ENCODE data around the gene TXNL4A.
"Not testable (repeated sequence)": the region's sequence is repeated elsewhere in the genome, so short reads cannot be mapped to it uniquely, and the experiment has no call there.

Gene TXNL4A, protein sequence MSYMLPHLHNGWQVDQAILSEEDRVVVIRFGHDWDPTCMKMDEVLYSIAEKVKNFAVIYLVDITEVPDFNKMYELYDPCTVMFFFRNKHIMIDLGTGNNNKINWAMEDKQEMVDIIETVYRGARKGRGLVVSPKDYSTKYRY

DNA sequence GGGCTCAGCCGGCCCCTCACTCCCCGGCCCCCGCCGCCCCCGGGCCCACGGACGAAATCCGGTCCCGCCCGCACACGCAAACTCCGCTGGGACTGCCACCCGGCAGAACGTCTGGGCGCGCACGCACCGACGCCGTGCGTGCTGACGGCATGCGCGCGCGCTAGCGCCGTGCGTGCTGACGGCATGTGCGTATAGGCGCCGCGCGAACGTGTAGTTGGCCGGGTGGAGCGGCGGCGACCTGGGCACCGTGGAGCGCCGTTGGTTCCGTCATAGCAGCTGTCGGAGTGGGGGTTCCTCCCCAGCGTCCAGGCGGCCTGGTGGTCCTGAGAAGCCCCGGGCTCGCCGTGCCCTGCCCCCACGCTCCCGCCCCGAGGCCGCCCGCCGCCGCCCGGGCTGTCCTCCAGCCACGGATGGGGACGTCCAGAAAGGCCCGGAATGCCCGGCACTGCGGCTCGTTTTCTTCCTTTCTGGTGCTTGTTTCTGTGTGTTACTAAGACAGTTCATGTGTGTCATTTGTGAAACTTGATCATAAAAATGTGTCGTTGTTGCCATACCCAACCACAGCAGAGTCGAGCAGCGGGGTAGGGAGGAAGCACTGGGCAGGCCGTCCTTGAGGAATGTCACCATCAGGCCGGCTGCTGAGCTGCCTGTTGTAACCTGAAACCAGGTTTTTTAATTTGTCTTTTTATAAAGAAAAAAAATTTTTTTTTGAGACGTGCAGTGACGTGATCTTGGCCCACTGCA, at the start of gene TXNL4A:
TSS of gene TXNL4A (minus strand) at position 113 of the 744 bp plus-strand sequence. CDS start 171 bp downstream, outside the sequence.
- DNase-seq = peak; percentile 64

DNA sequence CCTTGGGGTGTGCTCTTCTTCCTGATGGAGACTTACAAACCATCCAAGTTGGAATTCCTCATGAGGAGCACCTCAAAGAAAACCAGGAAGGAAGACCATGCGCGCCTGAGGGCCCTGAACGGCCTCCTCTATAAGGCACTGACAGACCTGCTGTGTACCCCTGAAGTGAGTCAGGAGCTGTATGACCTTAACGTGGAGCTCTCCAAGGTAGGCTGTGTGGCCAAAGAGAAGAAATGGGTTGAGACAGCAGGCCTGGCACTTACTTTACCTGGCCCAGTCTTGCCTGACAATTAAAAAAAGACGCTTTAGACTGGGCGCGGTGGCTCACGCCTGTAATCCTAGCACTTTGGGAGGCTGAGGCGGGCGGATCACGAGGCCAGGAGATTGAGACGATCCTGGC, 48.9 kb upstream of the TXNL4A start:
- DNase-seq = no peak

DNA sequence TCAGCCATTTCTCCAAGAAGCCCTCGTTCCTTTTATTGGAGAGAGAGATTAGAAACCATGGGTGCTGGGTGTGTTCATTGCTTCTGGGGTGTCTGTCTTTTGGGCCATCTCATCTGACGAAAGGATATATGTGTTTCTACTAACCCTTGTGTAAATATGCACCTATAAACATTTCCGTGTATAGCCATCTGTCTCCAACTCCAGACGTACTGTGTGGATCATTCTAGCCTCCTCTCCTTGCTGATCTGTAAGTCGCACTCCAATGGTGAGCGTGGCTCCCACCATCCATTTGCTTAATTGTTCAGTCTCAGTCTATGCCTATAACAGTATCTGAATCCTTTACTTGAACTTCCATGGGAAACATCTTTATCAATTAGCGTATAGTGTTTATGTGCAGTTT, 47.6 kb upstream of the TXNL4A start:
- DNase-seq = no peak

DNA sequence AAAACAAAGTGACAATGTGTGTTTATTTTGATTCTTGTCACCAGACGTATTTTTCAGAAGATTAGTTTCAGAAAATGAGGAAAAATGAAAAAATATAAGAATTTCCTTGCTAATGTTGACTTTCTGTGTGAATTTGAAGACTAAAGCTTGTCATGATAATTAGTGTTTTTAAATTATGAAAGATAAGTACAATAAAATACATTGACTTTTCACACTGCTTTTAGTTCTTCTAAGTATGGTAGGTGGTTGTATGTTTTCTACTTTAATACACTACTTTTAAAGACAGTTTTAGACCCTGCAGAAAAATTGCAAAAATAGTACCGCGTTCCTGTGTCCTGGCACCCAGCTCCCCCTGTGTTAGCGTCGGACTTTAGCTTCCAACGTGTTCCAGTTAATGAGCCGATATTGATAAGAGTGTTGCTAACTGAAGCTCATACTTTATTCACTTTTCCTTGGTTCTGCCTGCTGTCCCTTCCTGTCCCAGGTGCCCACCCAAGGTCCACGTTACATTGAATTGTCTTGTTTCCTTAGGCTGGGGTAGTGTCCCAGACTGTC, 46.6 kb upstream of the TXNL4A start:
- DNase-seq = no peak

DNA sequence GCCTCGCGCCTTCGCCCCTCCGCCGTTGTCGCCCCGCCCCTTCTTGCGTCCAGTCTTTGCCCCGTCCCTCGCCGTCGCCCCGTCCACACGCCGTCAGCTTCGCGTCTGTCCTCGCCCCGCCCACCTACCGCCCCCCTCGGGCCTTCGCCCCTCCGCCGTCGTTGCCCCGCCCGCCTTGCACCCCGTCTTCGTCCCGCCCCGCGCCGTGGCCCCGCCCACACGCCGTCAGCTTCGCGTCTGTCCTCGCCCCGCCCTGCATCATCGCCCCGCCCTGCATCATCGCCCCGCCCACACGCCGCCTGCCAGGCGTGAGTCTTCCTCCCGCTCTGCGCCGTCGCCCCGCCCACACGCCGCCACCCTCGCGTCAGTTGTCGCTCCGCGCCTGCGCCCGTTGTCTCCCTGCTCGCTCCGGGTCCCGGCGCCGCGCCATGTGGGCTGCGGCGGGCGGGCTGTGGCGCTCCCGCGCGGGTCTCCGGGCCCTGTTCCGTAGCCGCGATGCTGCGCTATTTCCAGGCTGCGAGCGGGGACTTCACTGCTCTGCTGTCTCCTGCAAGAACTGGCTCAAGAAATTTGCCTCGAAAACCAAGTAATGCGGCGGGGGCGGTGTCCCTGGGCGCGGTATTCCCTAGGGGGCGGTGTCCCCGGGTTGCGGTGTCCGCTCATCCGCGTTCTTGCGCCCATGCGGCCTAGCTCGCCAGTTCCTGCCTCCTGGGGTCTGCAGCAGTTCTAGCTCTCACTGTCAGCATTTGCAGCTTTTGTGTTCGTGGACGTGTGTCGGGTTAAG, 45.9 kb upstream of the TXNL4A start, which contains the start of gene RBFA:
TSS of gene RBFA (plus strand) at position 367 of the 784 bp plus-strand sequence. CDS start at position 429, 62 bp downstream.
- DNase-seq = peak; percentile 94

DNA sequence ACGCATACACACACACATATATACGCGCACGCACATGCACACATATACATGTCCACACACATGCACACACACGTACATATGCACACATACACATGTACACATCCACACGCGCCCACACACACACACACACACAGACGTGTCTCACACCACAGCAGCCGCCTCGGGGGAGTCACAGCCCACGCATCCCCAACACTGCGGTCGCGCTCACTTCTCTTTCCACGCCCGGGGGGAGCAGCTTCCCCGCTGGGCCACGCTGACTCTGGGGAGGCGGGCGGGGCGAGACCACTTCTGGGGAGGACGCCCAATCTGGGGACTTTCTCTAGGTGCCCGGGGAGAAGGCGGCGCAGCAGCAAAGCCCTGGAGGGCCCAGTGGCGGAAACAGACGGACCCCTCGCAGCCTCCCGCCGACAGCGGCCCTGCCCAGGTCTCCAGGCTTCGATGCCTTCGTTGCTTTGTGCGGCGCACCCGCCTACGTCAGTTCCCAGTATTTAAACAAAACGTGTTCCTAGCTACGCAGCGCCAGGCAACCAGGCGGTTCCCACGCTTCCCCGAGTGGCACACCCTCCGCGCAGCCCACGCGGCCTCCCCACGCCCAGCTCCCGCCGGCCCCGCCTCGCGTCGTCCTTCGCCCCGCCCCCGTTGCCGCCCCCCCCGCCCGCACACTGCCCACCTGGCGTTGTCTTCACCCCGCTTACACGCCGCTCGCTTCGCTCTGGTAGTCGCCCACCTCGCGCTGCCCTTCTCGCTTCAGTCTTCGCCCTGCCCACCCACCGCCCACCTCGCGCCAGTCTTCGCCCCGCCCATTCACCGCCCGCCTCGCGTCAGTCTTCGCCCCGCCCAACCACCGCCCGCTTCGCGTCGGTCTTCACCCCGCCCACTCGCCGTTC, 45.1 kb upstream of the TXNL4A start:
- no peak for DNase-seq

DNA sequence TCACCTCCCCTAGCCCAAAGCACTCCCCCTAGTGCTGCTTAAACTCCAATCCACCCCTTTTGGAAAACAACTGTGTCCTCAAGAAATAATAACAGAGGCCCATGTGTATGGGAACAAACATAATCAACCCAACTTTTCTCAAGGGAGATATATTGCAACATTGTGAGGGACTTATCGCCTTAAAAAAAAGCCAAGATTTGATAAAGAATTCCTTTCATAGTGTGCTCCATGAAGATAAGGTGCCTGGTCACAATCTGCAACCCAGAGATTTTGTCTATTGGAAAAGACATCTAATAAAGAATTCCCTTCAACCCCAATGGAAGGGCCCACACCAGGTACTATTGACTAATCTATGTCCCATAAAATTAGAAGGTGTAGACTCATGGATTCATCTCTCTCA, 41.3 kb upstream of the TXNL4A start:
- DNase-seq = no peak

DNA sequence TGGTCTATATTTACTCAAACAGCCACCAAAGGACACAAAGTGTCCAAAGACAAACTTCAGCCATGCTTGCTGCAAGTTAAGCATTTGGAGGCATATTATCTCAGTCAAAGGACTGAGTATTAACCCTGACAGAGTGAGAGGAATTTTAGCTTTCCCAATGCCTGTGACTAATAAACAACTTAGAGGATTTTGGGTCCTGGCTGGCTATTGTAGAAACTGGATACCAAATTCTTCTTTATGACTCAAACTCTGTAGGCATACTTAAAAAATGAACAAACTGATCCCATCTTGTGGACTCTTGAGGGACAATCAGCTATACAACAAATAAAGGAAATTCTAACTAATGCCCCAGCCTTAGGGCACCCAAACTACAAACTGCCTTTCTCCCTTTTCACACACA, 39.4 kb upstream of the TXNL4A start:
- not testable (repeated sequence) for DNase-seq

DNA sequence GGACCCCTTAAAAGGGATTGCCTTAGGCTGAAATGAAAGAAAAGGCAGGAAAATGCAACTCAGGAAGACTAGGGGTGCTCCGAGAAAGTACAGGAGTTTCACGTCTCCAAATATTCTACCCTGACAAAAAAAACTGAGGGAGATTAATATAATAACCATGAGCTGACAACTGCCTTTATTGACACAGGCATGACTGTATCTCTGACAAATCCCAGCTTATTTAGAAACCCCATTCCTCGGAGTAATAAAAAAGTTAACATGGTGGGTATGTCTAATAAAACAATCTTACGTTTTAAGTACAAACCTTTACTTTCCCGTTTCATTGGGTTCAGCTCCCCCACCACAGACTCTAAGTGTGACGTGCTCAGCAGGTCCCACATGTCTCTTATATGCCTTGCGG, 38.0 kb upstream of the TXNL4A start:
- DNase-seq = no peak

DNA sequence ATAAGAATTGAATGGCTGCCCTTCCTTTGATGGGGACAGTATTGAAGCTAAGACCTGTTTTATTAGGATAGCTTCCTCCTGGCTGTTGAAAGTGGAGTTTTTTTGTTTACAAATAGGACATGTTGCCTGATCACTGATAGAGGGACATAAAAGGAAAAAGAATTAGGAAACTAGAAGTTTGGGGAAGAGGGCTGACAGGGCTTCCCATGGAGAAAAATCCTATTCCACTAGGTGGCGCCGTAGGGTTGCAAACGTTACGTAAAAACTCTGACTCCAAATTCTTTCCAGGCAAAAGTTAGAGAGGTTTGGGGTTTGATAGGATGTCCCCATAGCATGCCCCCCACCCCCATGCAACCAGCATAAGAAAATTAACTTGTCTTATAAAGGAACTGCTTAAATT, 34.8 kb upstream of the TXNL4A start:
- no peak for DNase-seq

DNA sequence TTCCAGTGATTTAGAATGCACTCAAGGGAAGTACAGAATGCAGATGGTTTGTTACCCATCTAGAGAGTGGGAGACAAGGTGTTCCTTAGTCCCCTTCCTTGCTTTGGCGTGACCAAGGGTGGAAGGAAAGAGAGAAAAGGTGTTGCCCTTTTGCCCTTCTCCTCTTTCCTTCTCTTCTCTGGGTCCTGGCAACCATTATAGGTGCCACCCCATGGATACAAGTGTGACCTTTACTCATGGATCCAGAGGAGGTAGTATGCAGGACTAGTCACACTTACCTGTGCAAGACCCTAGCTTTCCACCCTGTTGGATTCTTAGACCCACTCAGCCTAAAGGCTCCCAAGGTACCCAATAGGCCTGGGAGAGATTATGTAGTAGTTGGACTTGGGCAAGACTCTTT, 34.2 kb upstream of the TXNL4A start:
- no peak for DNase-seq

DNA sequence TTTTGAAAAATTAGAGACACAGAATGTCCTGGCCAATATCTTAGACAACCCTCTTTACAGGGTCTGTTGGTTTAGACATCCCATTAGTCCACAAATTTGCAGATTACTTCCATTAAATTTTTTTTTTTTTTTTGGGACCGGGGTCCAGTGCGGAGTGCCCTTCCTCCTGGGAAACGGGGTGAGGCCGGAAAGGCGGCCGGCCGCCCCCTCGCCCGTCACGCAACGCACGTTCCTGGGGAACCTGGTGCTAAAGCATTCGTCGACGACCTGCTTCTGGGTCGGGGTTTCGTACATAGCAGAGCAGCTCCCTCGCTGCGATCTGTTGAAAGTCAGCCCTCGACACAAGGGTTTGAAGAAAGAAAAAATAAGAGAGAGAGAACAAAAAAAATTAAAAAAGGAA, 24.4 kb upstream of the TXNL4A start:
- no peak for DNase-seq

DNA sequence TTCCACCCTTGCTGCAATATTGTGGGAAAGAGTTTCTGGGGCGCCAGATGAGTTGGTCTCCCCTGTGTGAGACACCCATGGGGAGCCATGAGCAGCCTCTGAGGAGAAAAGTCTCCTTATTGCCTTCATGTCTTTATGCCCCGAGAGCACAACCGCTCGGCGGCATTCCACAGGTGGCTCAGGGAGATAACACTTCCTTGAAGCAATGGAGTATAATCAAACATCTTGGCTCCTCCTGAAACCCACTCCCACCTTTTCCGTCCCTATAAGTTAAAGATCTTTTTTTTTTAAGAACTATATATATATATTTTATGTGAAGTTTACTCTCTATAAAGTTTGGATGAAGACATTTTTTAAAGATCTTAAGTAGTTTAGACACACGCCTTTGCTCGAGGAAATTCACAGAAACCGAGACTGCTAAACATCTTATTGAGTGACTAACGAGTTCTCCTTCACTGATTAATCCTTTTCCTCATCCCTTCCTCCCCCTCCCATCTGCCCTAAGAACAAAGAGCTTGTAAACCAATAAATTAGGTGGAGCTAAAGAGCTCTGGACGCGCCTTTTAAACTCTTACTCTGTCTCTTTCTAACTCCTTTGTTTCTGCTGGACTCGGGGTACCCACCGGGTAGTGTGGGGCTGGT, 23.3 kb upstream of the TXNL4A start:
- DNase-seq = not testable (repeated sequence)

DNA sequence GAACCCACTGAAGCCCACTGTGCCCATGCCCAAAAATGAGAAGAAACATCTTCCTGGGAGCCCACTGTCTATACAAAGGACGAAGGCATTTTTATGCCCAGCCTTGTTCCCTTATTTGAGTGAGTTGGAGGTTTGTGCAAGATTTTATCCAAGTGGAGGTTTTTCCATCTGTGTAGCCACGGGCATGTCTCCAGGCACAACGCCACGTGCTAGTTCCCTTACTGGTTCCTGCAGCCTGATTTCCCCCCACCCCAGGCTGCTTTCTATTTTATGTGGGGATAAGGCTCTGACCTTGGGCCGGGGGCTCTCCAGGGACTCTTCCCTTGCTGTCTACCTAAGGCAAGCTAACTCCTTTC, 22.2 kb upstream of the TXNL4A start:
- no peak for DNase-seq

DNA sequence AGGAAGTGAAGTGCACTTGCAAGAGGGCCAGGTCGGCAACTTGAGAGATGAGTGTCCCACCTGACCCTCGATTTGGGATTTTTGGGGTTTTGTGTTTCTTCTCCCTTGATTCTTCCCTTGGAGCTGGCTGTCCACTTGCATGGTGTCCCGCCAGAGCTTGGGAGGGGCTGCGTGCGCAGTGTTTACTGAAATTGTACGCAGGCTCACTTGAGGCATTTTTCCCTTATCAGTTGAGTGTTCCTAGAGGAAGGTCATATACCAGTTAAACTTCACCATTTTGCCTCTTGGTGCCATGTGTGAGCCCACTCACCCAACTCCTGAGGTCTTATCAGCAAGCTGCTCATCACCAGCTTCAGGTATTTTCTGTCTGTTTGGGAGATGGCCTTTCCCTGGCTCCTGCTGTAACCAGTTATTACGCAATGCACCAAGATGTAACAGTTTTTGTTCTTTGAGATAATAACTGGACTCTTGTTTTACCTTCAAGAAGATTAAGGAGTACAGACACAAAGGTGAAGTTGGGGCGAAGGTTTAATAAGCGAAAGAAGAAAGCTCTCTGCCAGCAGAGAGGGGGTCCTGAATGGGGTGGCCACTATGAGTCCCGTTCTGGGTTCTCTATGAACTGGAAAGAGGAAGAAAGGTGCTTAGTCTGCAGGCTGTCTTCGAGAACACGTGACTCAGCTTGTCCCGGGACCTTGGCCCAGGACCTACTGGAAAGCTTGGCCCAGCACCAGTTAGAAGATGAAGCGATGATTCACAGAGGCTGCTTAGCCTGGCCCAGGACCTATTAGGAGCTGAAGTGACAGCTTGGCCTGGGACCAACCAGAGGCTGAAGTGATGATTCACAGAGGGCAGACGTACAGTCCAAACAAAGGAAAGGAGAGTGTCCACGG, 21.5 kb upstream of the TXNL4A start:
- DNase-seq = no peak

DNA sequence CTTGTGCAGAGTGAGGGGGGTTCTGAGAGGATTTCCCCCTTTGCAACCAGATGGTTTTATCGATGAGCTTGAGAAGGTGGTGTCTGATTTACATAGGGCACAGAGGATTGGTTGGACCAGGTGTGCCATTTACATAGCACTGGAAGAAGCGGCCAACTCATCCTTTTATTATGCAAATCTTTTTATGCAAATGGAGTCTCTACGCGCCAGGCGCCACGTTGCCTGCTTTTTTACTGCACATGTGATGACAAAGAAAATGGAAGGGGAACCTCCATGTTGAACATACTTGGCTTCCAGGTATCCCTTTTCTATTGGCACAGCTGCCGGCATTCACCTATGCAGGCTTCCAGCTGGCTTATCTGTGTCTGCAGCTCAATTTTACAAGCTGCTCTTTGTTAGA, 18.4 kb upstream of the TXNL4A start:
- DNase-seq = no peak

DNA sequence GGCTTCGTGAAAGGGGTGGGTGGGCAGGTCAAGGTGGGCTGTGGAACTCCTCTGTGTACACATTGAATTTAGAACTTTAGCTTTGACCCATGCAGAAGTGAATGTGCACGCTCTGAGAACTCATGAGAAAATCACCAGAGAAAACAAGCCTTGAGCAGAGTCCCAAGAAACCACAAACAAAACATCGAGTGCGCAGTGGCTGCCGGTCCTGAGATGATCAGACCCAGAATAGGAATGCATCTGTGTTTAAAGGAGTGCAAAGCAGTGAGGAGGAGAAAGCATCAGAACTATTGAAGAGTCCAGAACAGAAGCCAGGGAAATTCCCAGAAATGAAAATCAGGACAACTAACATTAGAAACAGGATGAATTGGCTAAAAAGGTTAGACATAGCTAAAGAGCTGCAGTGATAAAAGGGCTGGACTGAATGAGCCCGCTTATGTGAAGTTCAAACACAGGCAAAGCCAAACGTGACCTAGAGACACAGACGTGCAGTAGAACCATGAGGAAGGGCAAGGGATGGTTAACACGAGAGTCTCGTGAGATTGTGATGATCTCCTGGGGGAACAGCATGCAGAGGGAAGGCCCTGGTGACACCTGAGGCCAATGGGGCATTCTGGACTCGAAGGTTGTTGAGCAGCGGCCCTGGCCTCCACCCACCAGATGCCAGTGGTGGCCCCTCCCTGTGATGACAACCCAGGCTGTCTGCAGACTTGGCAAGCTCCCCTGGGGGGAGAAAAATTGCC, 16.4 kb upstream of the TXNL4A start:
- no peak for DNase-seq

DNA sequence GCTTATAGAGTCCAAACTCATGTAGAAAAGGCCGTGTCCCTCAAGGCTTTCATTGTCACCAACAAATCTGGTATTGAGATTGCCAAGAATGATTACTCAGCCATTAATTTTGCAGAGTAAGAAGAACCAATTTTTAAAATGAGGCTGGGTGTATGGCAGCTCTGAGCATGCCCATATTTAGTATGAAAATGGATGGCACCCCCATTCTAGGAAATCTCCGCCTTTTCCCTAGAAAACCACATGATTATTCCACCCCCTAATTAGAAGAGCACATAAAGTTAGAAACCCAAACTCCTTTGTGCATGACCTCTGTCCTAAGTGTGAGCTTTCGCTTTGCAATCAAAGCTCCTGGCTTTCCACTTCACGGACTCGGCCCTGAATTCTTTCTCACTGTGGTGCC, 14.1 kb upstream of the TXNL4A start:
- no peak for DNase-seq

DNA sequence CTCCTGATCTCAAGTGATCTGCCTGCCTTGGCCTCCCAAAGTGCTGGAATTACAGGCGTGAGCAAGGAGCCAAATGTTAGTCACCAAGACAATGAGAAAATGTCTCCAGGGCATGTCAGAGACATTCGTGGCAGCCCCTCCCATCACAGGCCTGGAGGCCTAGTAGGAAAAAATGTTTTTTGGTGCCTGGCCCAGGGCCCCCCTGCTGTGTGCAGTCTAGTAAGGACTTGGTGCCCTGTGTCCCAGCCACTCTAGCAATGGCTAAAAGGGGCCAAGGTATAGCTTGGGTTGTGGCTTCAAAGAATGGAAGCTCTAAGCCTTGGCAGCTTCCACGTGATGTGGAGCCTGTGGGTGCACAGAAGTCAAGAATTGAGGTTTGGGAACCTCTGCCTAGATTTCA, 12.5 kb upstream of the TXNL4A start:
- no peak for DNase-seq

DNA sequence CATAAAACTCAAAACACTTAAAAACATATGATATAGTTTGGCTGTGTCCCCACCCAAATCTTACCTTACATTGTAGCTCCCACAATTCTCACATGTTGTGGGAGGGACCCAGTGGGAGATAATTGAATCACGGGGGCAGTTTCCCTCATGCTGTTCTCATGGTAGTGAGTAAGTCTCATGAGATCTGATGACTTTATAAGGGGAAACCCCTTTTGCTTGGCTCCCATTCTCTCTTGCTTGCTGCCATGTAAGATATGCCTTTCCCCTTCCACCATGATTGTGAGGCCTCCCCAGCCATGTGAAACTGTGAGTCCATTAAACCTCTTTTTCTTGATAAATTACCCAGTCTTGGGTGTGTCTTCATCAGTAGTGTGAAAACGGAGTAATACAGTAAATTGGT, 11.3 kb upstream of the TXNL4A start:
- DNase-seq = not testable (repeated sequence)

All from DMS153 (cell line).